ENCODE measurements around the gene PIK3AP1. TPM values are rescaled to one million over a fixed set of nuclear protein-coding genes. Genes with fewer than 3 reads are reported as not detected.

Gene PIK3AP1
- total RNA-seq, 6 donors from 2014 or later, result 22.0 to 64.8 (median 34.6) TPM

DNA sequence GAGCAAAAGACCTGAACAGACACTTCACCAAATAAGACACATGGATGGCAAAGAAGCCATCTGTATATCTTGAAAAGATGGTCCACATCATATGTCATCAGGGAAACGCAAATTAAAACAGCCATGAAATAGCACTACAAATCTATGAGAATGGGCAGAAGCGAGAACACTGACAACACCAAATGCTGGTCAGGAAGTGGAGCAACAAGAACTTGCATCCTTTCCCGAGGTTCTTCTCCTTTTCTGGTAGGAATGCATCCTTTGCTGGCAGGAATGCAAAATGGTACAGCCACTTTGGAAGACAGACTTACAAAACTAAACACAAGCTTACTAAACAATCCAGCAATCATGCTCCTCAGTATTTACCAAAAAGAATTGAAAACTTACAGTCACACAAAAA lies 60.0 kb downstream of the PIK3AP1 start:
- no peak for TF ChIP-seq POLR2A (IDR thresholded peaks at IDR 0.05)
- no peak for TF ChIP-seq POLR2AphosphoS5 (IDR thresholded peaks at IDR 0.05)
- TF ChIP-seq, protein P1, sequence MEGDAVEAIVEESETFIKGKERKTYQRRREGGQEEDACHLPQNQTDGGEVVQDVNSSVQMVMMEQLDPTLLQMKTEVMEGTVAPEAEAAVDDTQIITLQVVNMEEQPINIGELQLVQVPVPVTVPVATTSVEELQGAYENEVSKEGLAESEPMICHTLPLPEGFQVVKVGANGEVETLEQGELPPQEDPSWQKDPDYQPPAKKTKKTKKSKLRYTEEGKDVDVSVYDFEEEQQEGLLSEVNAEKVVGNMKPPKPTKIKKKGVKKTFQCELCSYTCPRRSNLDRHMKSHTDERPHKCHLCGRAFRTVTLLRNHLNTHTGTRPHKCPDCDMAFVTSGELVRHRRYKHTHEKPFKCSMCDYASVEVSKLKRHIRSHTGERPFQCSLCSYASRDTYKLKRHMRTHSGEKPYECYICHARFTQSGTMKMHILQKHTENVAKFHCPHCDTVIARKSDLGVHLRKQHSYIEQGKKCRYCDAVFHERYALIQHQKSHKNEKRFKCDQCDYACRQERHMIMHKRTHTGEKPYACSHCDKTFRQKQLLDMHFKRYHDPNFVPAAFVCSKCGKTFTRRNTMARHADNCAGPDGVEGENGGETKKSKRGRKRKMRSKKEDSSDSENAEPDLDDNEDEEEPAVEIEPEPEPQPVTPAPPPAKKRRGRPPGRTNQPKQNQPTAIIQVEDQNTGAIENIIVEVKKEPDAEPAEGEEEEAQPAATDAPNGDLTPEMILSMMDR (IDR thresholded peaks at IDR 0.05), result no peak
- TF ChIP-seq EP300 (IDR thresholded peaks at IDR 0.05), result no peak
- WGBS, 2 donors, result 59 to 75% methylated on average over 3 of the region's 3 CpGs
- H3K36me3 ChIP-seq, result no peaks in the 10 kb centered on the region
- no peaks in the 10 kb centered on the region for H3K9me3 ChIP-seq
- no peak overlapping the region for H3K27ac ChIP-seq
- H3K4me3 ChIP-seq, result no peak overlapping the region
- ATAC-seq (ENCODE audit: low FRiP score in 2 of 2) (no peak), DNase-seq (no peak)
- no peaks in the 10 kb centered on the region for H3K27me3 ChIP-seq
- H3K4me1 ChIP-seq, result peaks cover 11 to 20% (median 12%) of the 10 kb centered on the region in 4 donors

DNA sequence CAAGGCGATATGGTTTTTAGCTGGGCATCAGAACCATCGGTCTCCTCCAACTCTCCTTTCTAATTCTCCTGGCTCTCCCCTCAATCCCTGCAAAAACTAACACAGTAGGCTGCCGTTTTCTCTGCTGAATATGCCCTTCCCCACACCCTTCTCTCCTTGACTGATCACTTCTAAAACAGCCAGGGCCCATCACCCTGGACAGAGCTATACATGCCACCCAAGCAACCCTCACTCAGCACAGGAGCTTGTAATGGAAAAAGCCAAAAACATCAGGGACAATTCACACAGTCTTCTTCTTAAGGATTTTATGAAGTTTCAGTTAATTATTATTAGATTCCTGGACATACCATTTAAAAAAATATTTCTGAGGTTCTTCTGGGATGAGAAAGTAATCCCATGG lies 61.5 kb downstream of the PIK3AP1 start:
- no peaks in the 10 kb centered on the region for H3K9me3 ChIP-seq
- H3K36me3 ChIP-seq, result no peaks in the 10 kb centered on the region
- H3K27ac ChIP-seq, result no peak overlapping the region
- H3K27me3 ChIP-seq, result no peaks in the 10 kb centered on the region
- 82 to 87% methylated on average over 3 of the region's 3 CpGs for WGBS, 2 donors
- peaks cover under 1 to 12% (median 6%) of the 10 kb centered on the region in 4 donors for H3K4me1 ChIP-seq
- TF ChIP-seq EP300 (IDR thresholded peaks at IDR 0.05) (no peak), POLR2AphosphoS5 (IDR thresholded peaks at IDR 0.05) (no peak), POLR2A (IDR thresholded peaks at IDR 0.05) (no peak)
- TF ChIP-seq, protein P1 (IDR thresholded peaks at IDR 0.05), result no peak
- ATAC-seq (ENCODE audit: low FRiP score in 2 of 2) (no peak), DNase-seq (no peak)
- no peak overlapping the region for H3K4me3 ChIP-seq

DNA sequence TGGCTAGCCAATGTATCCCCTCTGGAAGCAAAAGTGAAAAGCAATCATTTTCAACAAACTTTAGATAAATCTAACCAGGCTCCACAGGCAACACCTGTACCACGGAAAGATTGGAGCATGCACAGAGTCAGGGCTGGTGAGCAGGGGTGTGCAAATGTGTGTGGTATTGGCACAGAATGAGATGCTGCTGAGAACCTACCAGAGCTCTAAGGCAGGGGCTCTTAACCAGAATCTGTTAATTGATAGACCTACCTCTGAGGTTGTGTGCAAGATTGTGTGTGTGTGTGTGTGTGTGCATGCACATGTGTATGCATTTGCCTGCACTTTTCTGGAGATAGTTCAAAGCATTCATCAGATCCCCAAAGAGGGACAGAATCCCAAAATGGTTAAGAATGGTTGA lies 62.9 kb downstream of the PIK3AP1 start:
- Histone ChIP-seq H3K36me3 (no peaks in the 10 kb centered on the region), H3K27me3 (no peaks in the 10 kb centered on the region), H3K4me1 (peaks cover 0 to 12% (median 6%) of the 10 kb centered on the region in 4 donors), H3K27ac (no peak overlapping the region), H3K4me3 (no peak overlapping the region), H3K9me3 (no peaks in the 10 kb centered on the region)
- no peak for TF ChIP-seq EP300 (IDR thresholded peaks at IDR 0.05)
- TF ChIP-seq, protein P1 (IDR thresholded peaks at IDR 0.05), result no peak
- no peak for TF ChIP-seq POLR2AphosphoS5 (IDR thresholded peaks at IDR 0.05)
- TF ChIP-seq POLR2A (IDR thresholded peaks at IDR 0.05), result no peak
- DNase-seq (no peak), ATAC-seq (ENCODE audit: low FRiP score in 2 of 2) (no peak)
- 90 to 91% methylated on average over 1 of the region's 1 CpG for WGBS, 2 donors

DNA sequence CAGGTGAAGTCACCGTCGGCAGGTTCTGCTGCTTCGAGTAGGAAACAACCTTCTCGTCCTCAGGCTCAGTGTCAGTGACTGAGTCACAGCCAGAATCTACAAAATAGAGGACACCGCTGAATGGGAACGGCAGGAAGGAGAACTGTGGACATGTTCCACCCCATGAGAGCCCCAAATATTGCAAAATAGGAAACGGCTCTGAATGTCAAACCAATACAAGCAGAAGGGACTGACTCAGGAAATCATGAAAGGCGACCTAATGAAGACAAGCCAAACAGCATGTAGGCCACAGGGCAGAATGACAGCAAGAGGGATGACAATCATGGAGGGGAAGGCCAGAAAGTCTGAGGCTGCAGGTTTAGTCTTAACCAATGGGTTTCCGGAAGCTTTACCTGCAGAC lies 63.5 kb downstream of the PIK3AP1 start:
- Histone ChIP-seq H3K27me3 (no peaks in the 10 kb centered on the region), H3K4me3 (no peak overlapping the region), H3K9me3 (no peaks in the 10 kb centered on the region), H3K27ac (peak overlapping the region; percentile 41 to 54 (median 46)), H3K36me3 (no peaks in the 10 kb centered on the region), H3K4me1 (peaks cover 0 to 12% (median 6%) of the 10 kb centered on the region in 4 donors)
- DNase-seq (peak in 1 of 2 donors; percentile 41), ATAC-seq (ENCODE audit: low FRiP score in 2 of 2) (peak; percentile 15 to 77)
- TF ChIP-seq, protein P1 (IDR thresholded peaks at IDR 0.05), result no peak
- TF ChIP-seq EP300 (IDR thresholded peaks at IDR 0.05), result no peak
- TF ChIP-seq POLR2AphosphoS5 (IDR thresholded peaks at IDR 0.05), result no peak
- no peak for TF ChIP-seq POLR2A (IDR thresholded peaks at IDR 0.05)
- 65 to 70% methylated on average over 7 to 9 of the region's 9 CpGs for WGBS, 2 donors

DNA sequence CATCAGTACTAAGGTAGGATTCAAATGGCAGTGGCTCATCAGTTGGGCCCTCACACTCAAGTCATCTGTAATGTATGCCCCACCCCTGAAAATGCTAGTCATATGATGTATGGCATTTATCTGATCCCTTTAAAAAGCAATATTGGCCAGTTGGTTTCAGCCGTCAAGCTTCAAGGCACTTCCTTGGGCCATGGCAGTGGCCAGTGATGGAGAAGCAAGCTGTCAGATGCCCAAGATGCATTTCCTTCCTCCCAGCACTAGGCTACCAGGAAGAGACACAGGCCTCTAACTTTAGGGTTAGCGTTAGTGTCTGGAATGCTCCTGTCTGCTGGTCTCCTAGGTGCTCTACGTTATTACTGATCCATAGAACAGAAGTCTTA lies 64.1 kb downstream of the PIK3AP1 start:
- no peaks in the 10 kb centered on the region for H3K36me3 ChIP-seq
- 77 to 84% methylated on average over 3 of the region's 3 CpGs for WGBS, 2 donors
- DNase-seq, result no peak
- TF ChIP-seq POLR2AphosphoS5 (IDR thresholded peaks at IDR 0.05) (no peak), EP300 (IDR thresholded peaks at IDR 0.05) (no peak), POLR2A (IDR thresholded peaks at IDR 0.05) (no peak)
- TF ChIP-seq, protein P1 (IDR thresholded peaks at IDR 0.05), result no peak
- no peaks in the 10 kb centered on the region for H3K9me3 ChIP-seq
- H3K27me3 ChIP-seq, result no peaks in the 10 kb centered on the region
- peak overlapping the region; percentile 41 to 54 (median 46) for H3K27ac ChIP-seq
- no peak overlapping the region for H3K4me3 ChIP-seq
- peaks cover 0 to 15% (median 7%) of the 10 kb centered on the region in 4 donors for H3K4me1 ChIP-seq
- peak in 1 of 2 donors; percentile 34 for ATAC-seq (ENCODE audit: low FRiP score in 2 of 2)

Measured in upper lobe of left lung (tissue), 6 donors.